NCI-H510A (cell line): ENCODE measurements around the gene PSG4.
"Not testable (repeated sequence)": the region's sequence is repeated elsewhere in the genome, so short reads cannot be mapped to it uniquely, and the experiment has no call there.

Experiments used
- DNase-seq: peaks from one replicate; lab custom pipeline; 2025; lab: John Stamatoyannopoulos, UW

The PSG4 gene

DNA sequence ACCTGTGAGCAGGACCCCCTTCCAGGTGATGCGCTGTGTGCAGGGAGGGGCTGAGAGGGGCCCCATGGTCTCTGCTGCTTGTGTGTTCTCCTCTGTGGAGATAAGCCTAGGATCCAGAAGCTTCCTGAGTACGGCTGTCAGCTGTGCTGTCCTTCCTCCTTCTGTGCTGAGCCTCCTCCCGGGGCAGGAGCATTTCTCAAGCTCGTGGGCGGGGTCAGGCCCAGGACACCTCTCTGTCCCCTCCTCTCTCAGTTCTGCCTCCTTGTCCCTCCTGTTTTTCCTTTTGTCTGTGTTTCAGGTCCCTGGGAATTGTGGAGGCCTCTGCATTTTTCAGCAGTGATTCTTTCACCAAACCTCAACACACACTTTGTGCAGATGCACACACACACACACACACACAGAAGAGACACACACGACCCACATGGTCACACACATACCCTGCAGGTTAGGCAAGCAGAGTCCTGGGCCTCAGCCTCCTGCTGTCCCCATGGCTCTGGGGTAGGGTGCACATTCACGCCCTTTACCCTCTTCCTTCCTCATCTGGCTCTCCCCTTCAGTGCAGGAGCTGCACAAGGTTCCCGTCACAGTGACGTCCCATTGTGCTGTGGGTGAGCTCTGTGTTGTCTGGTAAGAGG is at the start of gene PSG4:
PSG4 (minus strand) TSS at position 168 of the 635 bp plus-strand sequence; CDS start at position 66, 102 bp downstream.
- not testable (repeated sequence) for DNase-seq

DNA sequence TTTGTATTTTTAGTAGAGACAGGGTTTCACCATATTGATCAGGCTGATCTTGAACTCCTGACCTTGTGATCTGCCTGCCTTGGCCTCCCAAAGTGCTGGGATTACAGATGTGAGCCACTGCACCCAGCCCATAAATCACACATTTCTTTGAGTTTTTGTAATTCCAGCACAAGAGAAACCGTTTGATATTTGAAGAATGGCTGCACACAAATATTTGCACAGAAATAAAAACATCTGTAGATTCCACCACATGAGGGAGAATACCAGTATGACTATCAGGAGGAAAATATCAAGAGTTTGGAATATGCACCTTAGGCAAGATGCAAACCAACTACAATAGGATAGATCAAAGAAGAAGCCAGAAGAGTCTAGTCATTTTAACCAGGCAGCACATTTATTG is 46.0 kb upstream of the PSG4 start:
- not testable (repeated sequence) for DNase-seq

DNA sequence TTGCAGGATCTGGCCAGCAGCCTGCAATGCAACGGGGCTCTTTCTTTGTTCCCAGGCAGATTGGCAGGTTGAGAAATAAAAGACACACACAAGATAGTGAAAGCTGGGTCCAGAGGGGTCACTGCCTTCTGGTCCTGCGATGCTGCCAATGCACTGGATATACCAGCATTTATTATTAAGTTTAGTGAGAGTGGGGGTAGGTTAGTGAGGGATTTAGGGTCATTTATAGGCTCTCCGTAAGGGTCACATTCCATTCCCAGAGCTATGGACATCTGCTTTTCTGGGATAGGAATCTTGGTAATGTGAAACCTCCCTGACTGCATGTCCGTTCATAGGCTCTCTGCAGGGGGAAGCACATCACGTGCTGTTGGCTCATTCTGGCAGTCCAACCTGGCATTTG is 44.9 kb upstream of the PSG4 start:
- DNase-seq: not testable (repeated sequence)

DNA sequence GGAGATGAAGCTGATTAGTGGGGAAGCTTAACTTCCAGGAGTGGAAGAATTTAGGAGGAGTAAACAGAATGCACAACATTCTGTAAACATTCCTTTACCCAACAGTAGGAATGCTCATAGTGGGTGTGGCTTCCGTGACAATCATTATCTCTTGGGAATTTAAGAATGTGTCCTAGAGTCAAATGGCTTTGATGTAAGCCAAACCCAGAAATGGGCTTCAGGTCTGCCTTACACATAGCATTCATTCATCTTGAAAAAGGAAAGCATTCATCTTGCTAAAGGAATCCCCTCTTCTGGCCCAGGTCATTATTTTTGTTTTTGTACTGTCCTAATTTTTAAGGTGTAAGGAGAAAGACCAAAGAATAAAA is 43.2 kb upstream of the PSG4 start:
- DNase-seq: not testable (repeated sequence)

DNA sequence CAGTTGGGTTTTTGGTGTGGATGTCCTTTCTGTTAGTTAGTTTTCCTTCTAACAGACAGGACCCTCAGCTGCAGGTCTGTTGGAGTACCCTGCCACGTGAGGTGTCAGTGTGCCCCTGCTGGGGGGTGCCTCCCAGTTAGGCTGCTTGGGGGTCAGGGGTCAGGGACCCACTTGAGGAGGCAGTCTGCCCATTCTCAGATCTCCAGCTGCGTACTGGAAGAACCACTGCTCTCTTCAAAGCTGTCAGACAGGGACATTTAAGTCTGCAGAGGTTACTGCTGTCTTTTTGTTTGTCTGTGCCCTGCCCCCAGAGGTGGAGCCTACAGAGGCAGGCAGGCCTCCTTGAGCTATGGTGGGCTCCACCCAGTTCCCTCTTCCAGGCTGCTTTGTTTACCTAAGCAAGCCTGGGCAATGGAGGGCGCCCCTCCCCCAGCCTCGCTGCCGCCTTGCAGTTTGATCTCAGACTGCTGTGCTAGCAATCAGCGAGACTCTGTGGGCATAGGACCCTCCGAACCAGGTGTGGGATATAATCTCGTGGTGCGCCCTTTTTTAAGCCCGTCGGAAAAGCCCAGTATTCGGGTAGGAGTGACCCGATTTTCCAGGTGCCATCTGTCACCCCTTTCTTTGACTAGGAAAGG is 41.9 kb upstream of the PSG4 start:
- not testable (repeated sequence) for DNase-seq

DNA sequence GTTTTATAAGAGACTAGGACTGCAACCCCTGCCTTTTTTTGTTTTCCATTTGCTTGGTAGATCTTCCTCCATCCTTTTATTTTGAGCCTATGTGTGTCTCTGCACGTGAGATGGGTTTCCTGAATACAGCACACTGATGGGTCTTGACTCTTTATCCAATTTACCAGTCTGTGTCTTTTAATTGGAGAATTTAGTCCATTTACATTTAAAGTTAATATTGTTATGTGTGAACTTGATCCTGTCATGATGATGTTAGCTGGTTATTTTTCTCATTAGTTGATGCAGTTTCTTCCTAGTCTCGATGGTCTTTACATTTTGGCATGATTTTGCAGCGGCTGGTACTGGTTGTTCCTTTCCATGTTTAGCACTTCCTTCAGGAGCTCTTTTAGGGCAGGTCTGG is 40.4 kb upstream of the PSG4 start:
- DNase-seq: not testable (repeated sequence)

GRCh38 chr19:43242211-43242610 is 36.8 kb upstream of the PSG4 start:
- not testable (repeated sequence) for DNase-seq

DNA sequence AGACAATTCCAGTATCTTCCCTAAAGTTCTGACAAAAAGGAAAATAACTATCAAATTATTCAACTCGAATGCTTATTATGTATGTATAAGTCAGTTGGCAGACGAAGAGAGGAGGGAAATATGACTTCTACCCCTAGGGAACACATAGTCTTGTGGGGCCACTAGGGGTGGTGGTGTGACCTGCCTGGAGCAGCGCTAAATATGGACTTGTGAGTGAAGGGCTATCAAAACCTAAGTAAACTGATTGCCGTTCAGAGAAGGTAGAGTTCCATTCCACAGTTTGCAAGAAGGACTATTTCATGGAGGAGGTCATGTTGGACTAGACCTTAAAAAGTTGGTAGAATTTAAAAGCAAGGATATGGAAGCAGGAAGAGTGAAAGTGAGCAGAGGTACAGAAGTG is 32.8 kb upstream of the PSG4 start:
- DNase-seq: not testable (repeated sequence)

- not testable (repeated sequence) for DNase-seq
Measured at GRCh38 chr19:43235686-43236085, 30.2 kb upstream of the PSG4 start.

DNA sequence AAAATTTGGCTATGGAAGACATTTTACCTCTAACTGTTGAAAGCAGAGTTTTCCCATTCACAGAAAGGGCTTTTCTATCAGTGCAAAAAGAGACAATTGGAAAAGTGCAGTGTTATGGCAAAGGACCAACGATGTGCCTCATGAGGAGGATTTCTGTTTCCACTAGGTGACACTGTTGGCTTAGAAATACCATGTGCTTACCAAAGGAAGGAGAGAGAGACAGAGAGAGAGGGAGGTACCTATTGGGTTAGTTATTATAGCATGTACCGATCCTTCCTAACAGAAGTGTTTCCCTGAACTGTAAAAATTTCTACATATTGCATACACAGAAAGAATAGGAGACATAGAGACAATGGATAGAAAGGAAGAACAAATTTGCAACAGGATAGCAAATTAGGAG is 23.9 kb upstream of the PSG4 start:
- DNase-seq: no peak

DNA sequence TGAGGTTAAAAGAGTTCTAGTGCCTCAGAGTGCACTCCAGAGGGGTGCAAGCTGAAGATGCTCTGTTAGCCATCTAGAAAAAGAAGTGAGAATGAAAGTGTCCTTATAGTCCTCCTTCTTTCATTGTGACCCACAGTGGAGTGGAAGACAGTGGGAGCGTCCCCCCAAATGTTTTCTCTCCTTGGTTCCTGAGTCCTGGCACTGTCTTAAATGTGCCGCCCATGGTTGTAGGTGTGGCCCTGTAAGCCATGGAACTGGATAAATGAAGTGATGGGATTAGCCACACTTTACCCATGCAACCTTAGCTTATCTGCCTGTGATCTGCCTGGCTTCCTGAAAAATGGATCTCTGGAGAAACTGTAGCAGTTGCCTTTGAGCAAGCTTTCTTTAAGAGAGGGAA is 23.3 kb upstream of the PSG4 start:
- DNase-seq: not testable (repeated sequence)

- not testable (repeated sequence) for DNase-seq
Measured at GRCh38 chr19:43226986-43227385, 21.5 kb upstream of the PSG4 start.

GRCh38 chr19:43224855-43225253 is 19.4 kb upstream of the PSG4 start:
- no peak for DNase-seq

GRCh38 chr19:43224201-43224854 is 18.9 kb upstream of the PSG4 start:
- DNase-seq: not testable (repeated sequence)

- not testable (repeated sequence) for DNase-seq
Measured at GRCh38 chr19:43221891-43222290, 16.5 kb upstream of the PSG4 start.

DNA sequence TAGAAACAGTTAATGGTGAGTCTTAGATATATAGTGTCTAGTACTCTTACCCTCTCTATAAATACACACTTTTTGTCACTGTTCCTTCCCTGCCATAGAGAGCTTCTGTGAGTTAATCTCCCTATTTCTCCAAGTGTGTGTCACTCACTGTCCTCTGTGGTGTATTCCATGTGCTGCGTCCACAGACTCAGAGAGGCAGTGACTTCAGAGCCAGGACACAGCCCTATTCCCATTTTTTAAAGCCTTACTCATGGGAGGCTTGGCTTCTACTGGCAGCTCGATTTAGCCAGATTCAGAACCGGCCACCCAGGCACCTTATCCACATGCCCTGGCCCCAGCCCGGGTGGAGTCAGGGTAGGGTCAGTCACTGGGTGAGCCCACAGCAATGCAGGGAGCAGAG is 13.7 kb upstream of the PSG4 start:
- DNase-seq: not testable (repeated sequence)

- DNase-seq: not testable (repeated sequence)
Measured at GRCh38 chr19:43215881-43216280, 10.4 kb upstream of the PSG4 start.

DNA sequence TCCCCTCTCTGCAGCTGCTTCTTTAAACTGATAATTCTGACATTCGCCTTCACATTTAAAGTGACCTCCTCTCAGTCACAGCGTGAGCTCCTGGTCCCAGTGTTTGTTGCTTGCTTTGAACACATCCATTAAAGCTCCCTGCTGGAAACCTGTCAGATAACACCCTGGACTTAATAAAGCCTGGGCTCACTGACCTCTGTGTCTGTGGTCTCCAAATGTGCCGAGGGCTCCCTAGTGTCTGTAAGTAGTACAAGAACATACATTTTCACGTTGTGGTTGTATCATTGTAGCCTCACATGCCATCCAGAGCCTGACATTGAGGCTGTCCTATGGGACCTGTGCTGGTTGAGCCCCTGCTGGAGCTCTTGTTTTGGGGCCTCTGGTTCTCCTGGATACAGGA is 2.6 kb upstream of the PSG4 start:
- DNase-seq: no peak

- not testable (repeated sequence) for DNase-seq
Measured at GRCh38 chr19:43207174-43207573, 1.7 kb upstream of the PSG4 start.

DNA sequence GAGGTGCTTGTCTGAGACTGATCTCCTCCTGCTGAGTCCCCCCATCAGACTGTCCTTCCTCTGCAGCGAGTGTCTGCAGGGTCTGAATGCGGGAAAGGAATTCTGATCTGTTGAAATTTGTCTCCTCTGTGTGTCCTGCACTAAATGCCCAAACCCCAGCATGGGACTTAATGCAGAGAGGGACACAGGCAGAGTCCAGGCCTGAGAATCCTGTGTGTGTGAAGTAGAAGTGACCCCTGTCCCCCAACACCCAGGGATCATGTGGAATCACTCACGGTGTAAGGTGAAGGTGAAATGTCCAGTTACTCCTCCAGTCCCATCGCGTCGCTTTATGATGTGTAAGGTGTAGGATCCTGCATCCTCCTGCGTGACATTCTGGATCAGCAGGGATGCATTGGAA is 1.8 kb downstream of the PSG4 start:
- not testable (repeated sequence) for DNase-seq

- DNase-seq: not testable (repeated sequence)
Measured at GRCh38 chr19:43201891-43202290, 3.5 kb downstream of the PSG4 start.

GRCh38 chr19:43201337-43201801 is 4.1 kb downstream of the PSG4 start:
- DNase-seq: not testable (repeated sequence)
